ENCODE measurements around the gene ARVCF.

The ARVCF gene

GRCh38 chr22:20026204-20026908, 9.7 kb upstream of the ARVCF start:
- intact Hi-C loops (cut with DNase I; ENCODE audit: low total_unique reads) = no loop called here
- H3K4me3 ChIP-seq = no peak overlapping the region
- TF ChIP-seq, protein P1, sequence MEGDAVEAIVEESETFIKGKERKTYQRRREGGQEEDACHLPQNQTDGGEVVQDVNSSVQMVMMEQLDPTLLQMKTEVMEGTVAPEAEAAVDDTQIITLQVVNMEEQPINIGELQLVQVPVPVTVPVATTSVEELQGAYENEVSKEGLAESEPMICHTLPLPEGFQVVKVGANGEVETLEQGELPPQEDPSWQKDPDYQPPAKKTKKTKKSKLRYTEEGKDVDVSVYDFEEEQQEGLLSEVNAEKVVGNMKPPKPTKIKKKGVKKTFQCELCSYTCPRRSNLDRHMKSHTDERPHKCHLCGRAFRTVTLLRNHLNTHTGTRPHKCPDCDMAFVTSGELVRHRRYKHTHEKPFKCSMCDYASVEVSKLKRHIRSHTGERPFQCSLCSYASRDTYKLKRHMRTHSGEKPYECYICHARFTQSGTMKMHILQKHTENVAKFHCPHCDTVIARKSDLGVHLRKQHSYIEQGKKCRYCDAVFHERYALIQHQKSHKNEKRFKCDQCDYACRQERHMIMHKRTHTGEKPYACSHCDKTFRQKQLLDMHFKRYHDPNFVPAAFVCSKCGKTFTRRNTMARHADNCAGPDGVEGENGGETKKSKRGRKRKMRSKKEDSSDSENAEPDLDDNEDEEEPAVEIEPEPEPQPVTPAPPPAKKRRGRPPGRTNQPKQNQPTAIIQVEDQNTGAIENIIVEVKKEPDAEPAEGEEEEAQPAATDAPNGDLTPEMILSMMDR (IDR thresholded peaks at IDR 0.05) = no peak
- peak in 1 of 2 donors; percentile 41 for DNase-seq
- H3K27me3 ChIP-seq = no peaks in the 10 kb centered on the region
- H3K36me3 ChIP-seq = peaks cover 0 to 15% (median 13%) of the 10 kb centered on the region in 3 donors
- H3K9me3 ChIP-seq = no peaks in the 10 kb centered on the region
- H3K4me1 ChIP-seq = peaks cover 7 to 44% (median 29%) of the 10 kb centered on the region in 4 donors
- no peak overlapping the region for H3K27ac ChIP-seq

GRCh38 chr22:20025401-20026203, 9.0 kb upstream of the ARVCF start:
- peak in 1 of 2 donors; percentile 54 for DNase-seq
- peaks cover 7 to 45% (median 29%) of the 10 kb centered on the region in 4 donors for H3K4me1 ChIP-seq
- H3K27ac ChIP-seq = no peak overlapping the region
- no peaks in the 10 kb centered on the region for H3K27me3 ChIP-seq
- TF ChIP-seq, protein P1 (IDR thresholded peaks at IDR 0.05) = no peak
- intact Hi-C loops (cut with DNase I; ENCODE audit: low total_unique reads) = no loop called here
- H3K4me3 ChIP-seq = no peak overlapping the region
- H3K36me3 ChIP-seq = peaks cover 0 to 12% (median 10%) of the 10 kb centered on the region in 3 donors
- H3K9me3 ChIP-seq = no peaks in the 10 kb centered on the region

GRCh38 chr22:20024650-20025397, 8.2 kb upstream of the ARVCF start:
- Histone ChIP-seq H3K27ac (no peak overlapping the region), H3K9me3 (no peaks in the 10 kb centered on the region), H3K4me1 (peaks cover 7 to 51% (median 34%) of the 10 kb centered on the region in 4 donors), H3K36me3 (peaks cover 0 to 12% (median 10%) of the 10 kb centered on the region in 3 donors), H3K4me3 (no peak overlapping the region), H3K27me3 (no peaks in the 10 kb centered on the region)
- intact Hi-C loops (cut with DNase I; ENCODE audit: low total_unique reads) = no loop called here
- TF ChIP-seq, protein P1 (IDR thresholded peaks at IDR 0.05) = no peak
- DNase-seq = peak in 1 of 2 donors; percentile 33

DNA sequence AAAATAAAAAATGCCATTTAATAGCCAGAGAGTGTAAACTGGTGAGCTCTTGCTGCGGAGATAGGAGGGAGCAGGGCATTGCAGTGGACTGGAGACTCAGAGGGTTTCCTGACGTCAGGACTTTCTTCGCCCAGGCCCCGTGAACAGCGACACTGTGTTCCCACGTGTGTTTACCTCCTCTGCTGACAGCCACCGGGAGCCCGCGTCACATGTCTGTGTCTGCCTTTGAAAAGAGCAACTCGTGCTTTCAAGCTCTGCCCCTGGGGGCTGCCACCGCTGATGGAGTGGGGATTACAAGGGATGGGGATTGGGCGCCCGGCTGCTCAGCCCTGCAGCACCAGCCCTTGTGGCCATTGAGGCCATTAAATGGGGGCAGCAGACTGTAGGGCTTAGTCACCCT, 7.6 kb upstream of the ARVCF start:
- Histone ChIP-seq H3K4me3 (no peak overlapping the region), H3K27ac (no peak overlapping the region), H3K9me3 (no peaks in the 10 kb centered on the region), H3K4me1 (peaks cover 7 to 45% (median 28%) of the 10 kb centered on the region in 4 donors), H3K27me3 (no peaks in the 10 kb centered on the region), H3K36me3 (peaks cover 0 to 12% (median 10%) of the 10 kb centered on the region in 3 donors)
- peak in 1 of 2 donors; percentile 60 for DNase-seq
- TF ChIP-seq, protein P1 (IDR thresholded peaks at IDR 0.05) = no peak
- intact Hi-C loops (cut with DNase I; ENCODE audit: low total_unique reads) = no loop called here

GRCh38 chr22:20022978-20023613, 6.5 kb upstream of the ARVCF start:
- Histone ChIP-seq H3K36me3 (peaks cover 0 to 12% (median 10%) of the 10 kb centered on the region in 3 donors), H3K4me1 (peaks cover 7 to 39% (median 22%) of the 10 kb centered on the region in 4 donors), H3K9me3 (no peaks in the 10 kb centered on the region), H3K27ac (peak overlapping the region; percentile 88), H3K27me3 (no peaks in the 10 kb centered on the region), H3K4me3 (no peak overlapping the region)
- no peak for DNase-seq
- intact Hi-C loops (cut with DNase I; ENCODE audit: low total_unique reads) = no loop called here
- TF ChIP-seq, protein P1 (IDR thresholded peaks at IDR 0.05) = no peak
